ENCODE results near the gene LMX1B. TPM values are rescaled to one million over a fixed set of nuclear protein-coding genes. Genes with fewer than 3 reads are reported as not detected.

LMX1B gene
- total and polyA plus RNA-seq, 2 of the 4 experiments (the other 2 are of a cell fraction) = not detected

DNA sequence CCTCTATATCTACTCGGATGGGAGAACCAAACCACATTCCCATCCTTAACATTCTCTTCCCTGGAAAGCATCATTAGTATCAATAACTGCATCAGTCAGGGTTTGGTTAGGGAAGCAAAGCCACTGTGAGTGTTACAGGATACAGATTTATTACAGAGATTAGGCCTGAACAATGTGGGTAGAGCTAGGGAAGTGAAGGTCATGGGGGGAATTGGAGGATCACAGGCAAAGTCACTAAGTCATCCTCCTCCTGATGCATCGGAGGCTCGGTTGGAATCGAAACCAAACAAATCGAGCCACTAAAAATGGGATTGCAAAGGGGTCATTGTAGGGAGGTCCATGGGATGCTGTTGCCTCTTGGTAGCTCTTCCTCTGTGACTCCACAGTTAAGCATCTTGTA lies 129.3 kb downstream of the LMX1B start:
- no peak overlapping the region for H3K4ac ChIP-seq (ENCODE audit: low read depth, low read length)
- no peak overlapping the region for H3K9ac ChIP-seq (ENCODE audit: low read depth, low read length)
- in situ Hi-C loops (cut with MboI; ENCODE audit: low sequenced_read_pairs) = no loop called here
- H3K4me2 ChIP-seq (ENCODE audit: low read depth, low read length) = no peak overlapping the region
- WGBS, 2 experiments (ENCODE audit: extremely low coverage in 2 of 2, insufficient read length in 1 of 2) = no CpG with 5 or more reads among the region's 5 CpGs
- H2AFZ ChIP-seq (replicated peaks; ENCODE audit: low read length, poor library complexity) = no peak overlapping the region
- no peak overlapping the region for H2BK120ac ChIP-seq (ENCODE audit: low read depth, low read length)
- H2AK9ac ChIP-seq (replicated peaks; ENCODE audit: low read depth, low read length, poor library complexity) = no peak overlapping the region
- H4K5ac ChIP-seq (ENCODE audit: low read depth, low read length) = no peak overlapping the region
- H2AK5ac ChIP-seq (ENCODE audit: low read depth, low read length) = no peak overlapping the region
- H3K79me1 ChIP-seq (ENCODE audit: low read depth in 1 of 2, low read length in 2 of 2) = no peaks in the 10 kb centered on the region
- no peak overlapping the region for H4K8ac ChIP-seq (ENCODE audit: low read depth in 2 of 2, low read length in 2 of 2)
- dilution Hi-C loops (cut with HindIII; ENCODE audit: low sequenced_read_pairs, unreplicated experiment) = no loop called here
- ATAC-seq (ENCODE audit: low read depth) (no peak), DNase-seq (no peak)
- no peak overlapping the region for H2BK15ac ChIP-seq (ENCODE audit: low read depth, low read length)
- no peak overlapping the region for H3K56ac ChIP-seq (ENCODE audit: extremely low read depth, insufficient read depth, low read length)
- no peaks in the 10 kb centered on the region for H3K36me3 ChIP-seq (ENCODE audit: control insufficient read depth, insufficient read depth, low read length)
- intact Hi-C loops (cut with micrococcal nuclease) = no loop called here
- H3K14ac ChIP-seq (replicated peaks; ENCODE audit: low read depth, low read length) = no peak overlapping the region
- H3K18ac ChIP-seq (ENCODE audit: low read depth, low read length) = no peak overlapping the region
- ChIA-PET POLR2A (ENCODE audit: unreplicated experiment) (no interaction called here), CTCF (interaction anchor here (0.7 kb wide), 1 partner anchor 39 kb away, joined by 5 read pairs; no protein-coding TSS in a partner anchor)
- H4K91ac ChIP-seq (ENCODE audit: insufficient read depth, low read depth, low read length) = no peak overlapping the region
- H3K27me3 ChIP-seq (ENCODE audit: control insufficient read depth, insufficient read depth, low read length) = peaks cover 44% of the 10 kb centered on the region
- H3K4me1 ChIP-seq (ENCODE audit: control insufficient read depth, insufficient read depth, low read length) = no peaks in the 10 kb centered on the region
- H3K4me3 ChIP-seq (ENCODE audit: insufficient read depth, low read depth, low read length) = no peak overlapping the region
- H3K9me3 ChIP-seq (ENCODE audit: control insufficient read depth, insufficient read depth, low read length) = no peaks in the 10 kb centered on the region
- H2BK20ac ChIP-seq (ENCODE audit: low read depth, low read length) = no peak overlapping the region
- H4K20me1 ChIP-seq (ENCODE audit: insufficient read depth, low read length) = no peaks in the 10 kb centered on the region
- no peak overlapping the region for H2BK5ac ChIP-seq (ENCODE audit: low read depth, low read length, poor library complexity, severe bottlenecking)
- TF ChIP-seq CEBPB (IDR thresholded peaks at IDR 0.05; ENCODE audit: low read depth, low read length) = no peak
- no peak for TF ChIP-seq FOS (IDR thresholded peaks at IDR 0.05; ENCODE audit: low read depth, low read length)
- no peak for TF ChIP-seq RFX5 (IDR thresholded peaks at IDR 0.05; ENCODE audit: low read depth, low read length)
- TF ChIP-seq NFE2L2 (IDR thresholded peaks at IDR 0.05; ENCODE audit: low read depth, low read length) = no peak
- no TSS peak for BruUV-seq (replicated peaks)
- H3K27ac ChIP-seq (ENCODE audit: insufficient read depth, low read length) = no peak overlapping the region
- H3K9me1 ChIP-seq (ENCODE audit: insufficient read depth, low read length) = no peaks in the 10 kb centered on the region
- H3K23ac ChIP-seq (ENCODE audit: low read depth, low read length) = no peak overlapping the region

All from IMR-90 (cell line).